Mesendoderm (in vitro differentiated cells): Measurements from ENCODE around the gene RTF2.

Source experiments
- DNase-seq: peaks from one replicate; pipeline ENCODE4 v3.0.0; 2013
- H2AK5ac ChIP-seq: 2 replicates; pipeline ENCODE4 v1.6.1; 2013; ENCODE audit warnings: low read length, inconsistent platforms
- H2BK120ac ChIP-seq: 2 replicates; pipeline ENCODE4 v1.6.1; 2013; ENCODE audit warnings: low read depth, mild to moderate bottlenecking, low read length, moderate library complexity, mixed read lengths
- H2BK15ac ChIP-seq: replicated peaks from 2 replicates; pipeline ENCODE4 v1.6.1; 2013; ENCODE audit warnings: low read depth, mild to moderate bottlenecking, moderate library complexity
- H2BK5ac ChIP-seq: 2 replicates; pipeline ENCODE4 v1.6.1; 2013; ENCODE audit warnings: low read length, inconsistent platforms
- H3K18ac ChIP-seq: 2 replicates; pipeline ENCODE4 v1.6.1; 2013; ENCODE audit warnings: mild to moderate bottlenecking, low read length, mixed read lengths
- H3K23ac ChIP-seq: one replicate; pipeline ENCODE4 v1.6.1; 2013; ENCODE audit warnings: low read length
- H3K27ac ChIP-seq: 2 replicates; pipeline ENCODE4 v1.5.1; 2013; ENCODE audit warnings: low read depth, mild to moderate bottlenecking, inconsistent platforms, low read length, moderate library complexity
- H3K27me3 ChIP-seq: 2 replicates; pipeline ENCODE4 v1.6.1; 2013; ENCODE audit warnings: low read length, control low read depth, mild to moderate bottlenecking, inconsistent platforms; ENCODE audit not compliant: insufficient read depth, poor library complexity
- H3K36me3 ChIP-seq: 2 replicates; pipeline ENCODE4 v1.6.1; 2013; ENCODE audit warnings: low read length, inconsistent platforms; ENCODE audit not compliant: control insufficient read depth, insufficient read depth
- H3K4ac ChIP-seq: one replicate; pipeline ENCODE4 v1.6.1; 2013; ENCODE audit warnings: low read depth, mild to moderate bottlenecking, low read length, moderate library complexity
- H3K4me1 ChIP-seq: 2 replicates; pipeline ENCODE4 v1.6.1; 2013; ENCODE audit warnings: low read depth, low read length, inconsistent platforms; ENCODE audit not compliant: control insufficient read depth
- H3K4me2 ChIP-seq: 2 replicates; pipeline ENCODE4 v1.6.1; 2013; ENCODE audit warnings: low read length
- H3K4me3 ChIP-seq: 2 replicates; pipeline ENCODE4 v1.5.1; 2013; ENCODE audit warnings: mild to moderate bottlenecking, low read length
- H3K56ac ChIP-seq: one replicate; pipeline ENCODE4 v1.6.1; 2013; ENCODE audit warnings: low read length
- H3K79me1 ChIP-seq: 2 replicates; pipeline ENCODE4 v1.6.1; 2013; ENCODE audit warnings: low read length, inconsistent platforms
- H3K79me2 ChIP-seq: 2 replicates; pipeline ENCODE4 v1.6.1; 2013; ENCODE audit warnings: mild to moderate bottlenecking, low read length; ENCODE audit not compliant: control insufficient read depth, insufficient read depth
- H3K9ac ChIP-seq: 2 replicates; pipeline ENCODE4 v1.6.1; 2013; ENCODE audit warnings: low read length, inconsistent platforms
- H4K5ac ChIP-seq: one replicate; pipeline ENCODE4 v1.6.1; 2013; ENCODE audit warnings: low read length
- H4K8ac ChIP-seq: one replicate; pipeline ENCODE4 v1.6.1; 2013; ENCODE audit warnings: low read depth, mild to moderate bottlenecking, control low read depth, low read length, moderate library complexity
- WGBS: extraction: QIAGEN DNeasy Blood & Tissue Kit; methylation state at CpG from one replicate; pipeline ENCODE4 v1.1.7; 2013; ENCODE audit warnings: low lambda C conversion rate, missing lambda C conversion rate; ENCODE audit not compliant: insufficient coverage; ENCODE audit errors: extremely low coverage; 5-methylcytosine and 5-hydroxymethylcytosine counted together

RTF2 gene

DNA sequence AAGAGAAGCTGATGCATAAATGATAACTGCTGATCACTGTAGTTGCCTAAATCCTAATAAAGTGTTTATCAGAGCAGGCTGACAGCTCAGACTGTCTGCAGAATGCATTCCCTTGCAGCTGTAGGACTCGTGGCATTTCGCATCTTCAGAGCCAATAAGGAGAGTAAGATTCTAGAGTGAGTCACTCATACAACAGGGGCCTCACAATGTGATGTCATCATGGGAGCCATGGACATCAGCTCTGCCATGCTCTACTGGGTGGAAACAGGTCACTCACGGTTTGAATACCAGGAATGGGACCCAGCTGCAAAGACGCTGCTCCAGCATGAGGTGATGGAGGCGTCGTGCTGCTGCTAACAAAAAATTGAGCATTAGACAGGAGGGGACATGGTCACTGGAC, 72.0 kb downstream of the RTF2 start:
- Histone ChIP-seq H3K56ac (no peak overlapping the region), H4K8ac (no peak overlapping the region), H3K79me1 (no peaks in the 10 kb centered on the region), H3K36me3 (no peaks in the 10 kb centered on the region), H3K4me2 (no peak overlapping the region), H3K9ac (no peak overlapping the region), H3K27me3 (no peaks in the 10 kb centered on the region), H3K18ac (no peak overlapping the region), H3K79me2 (no peaks in the 10 kb centered on the region), H2BK5ac (no peak overlapping the region), H3K23ac (no peak overlapping the region), H3K4me1 (no peaks in the 10 kb centered on the region), H2AK5ac (no peak overlapping the region), H3K4me3 (no peak overlapping the region), H2BK120ac (no peak overlapping the region), H2BK15ac (no peak overlapping the region), H3K4ac (no peak overlapping the region), H4K5ac (no peak overlapping the region), H3K27ac (no peak overlapping the region)
- no peak for DNase-seq
- WGBS = no CpG with 5 or more reads among the region's 6 CpGs

DNA sequence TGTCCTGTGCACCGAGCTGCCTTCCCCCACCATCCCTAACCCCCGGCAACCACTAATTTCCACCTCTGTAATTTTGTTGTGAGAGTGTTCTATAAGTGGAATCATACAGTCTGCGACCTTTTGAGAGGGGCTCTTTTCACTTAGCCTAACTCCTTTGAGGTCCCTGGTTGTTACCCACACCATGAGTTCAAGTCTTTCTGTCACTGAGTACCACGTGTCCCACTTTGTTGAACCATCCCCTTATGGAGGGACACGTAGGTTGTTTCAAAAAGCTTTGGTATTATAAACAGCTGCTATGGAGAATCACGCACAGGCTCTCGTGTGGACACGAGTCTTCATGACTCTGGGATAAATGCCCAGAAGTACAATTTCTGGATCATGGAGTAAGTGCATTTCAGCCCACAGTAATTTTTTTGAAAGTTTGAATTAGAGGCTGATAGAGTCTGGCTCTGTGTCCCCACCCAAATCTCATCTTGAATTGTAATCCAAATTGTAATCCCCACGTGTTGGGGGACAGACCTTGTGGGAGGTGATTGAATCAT, 74.1 kb downstream of the RTF2 start:
- WGBS = no CpG with 5 or more reads among the region's 9 CpGs
- H3K4me2 ChIP-seq = no peak overlapping the region
- H3K79me1 ChIP-seq = no peaks in the 10 kb centered on the region
- no peak overlapping the region for H3K27ac ChIP-seq
- H3K23ac ChIP-seq = no peak overlapping the region
- H3K18ac ChIP-seq = no peak overlapping the region
- H3K9ac ChIP-seq = no peak overlapping the region
- no peak overlapping the region for H3K4ac ChIP-seq
- no peak overlapping the region for H3K4me3 ChIP-seq
- no peaks in the 10 kb centered on the region for H3K36me3 ChIP-seq
- no peak overlapping the region for H3K56ac ChIP-seq
- H4K5ac ChIP-seq = no peak overlapping the region
- no peak for DNase-seq
- H2AK5ac ChIP-seq = no peak overlapping the region
- no peak overlapping the region for H2BK5ac ChIP-seq
- no peak overlapping the region for H4K8ac ChIP-seq
- no peak overlapping the region for H2BK120ac ChIP-seq
- H3K4me1 ChIP-seq = no peaks in the 10 kb centered on the region
- H2BK15ac ChIP-seq = no peak overlapping the region
- H3K79me2 ChIP-seq = no peaks in the 10 kb centered on the region
- no peaks in the 10 kb centered on the region for H3K27me3 ChIP-seq

DNA sequence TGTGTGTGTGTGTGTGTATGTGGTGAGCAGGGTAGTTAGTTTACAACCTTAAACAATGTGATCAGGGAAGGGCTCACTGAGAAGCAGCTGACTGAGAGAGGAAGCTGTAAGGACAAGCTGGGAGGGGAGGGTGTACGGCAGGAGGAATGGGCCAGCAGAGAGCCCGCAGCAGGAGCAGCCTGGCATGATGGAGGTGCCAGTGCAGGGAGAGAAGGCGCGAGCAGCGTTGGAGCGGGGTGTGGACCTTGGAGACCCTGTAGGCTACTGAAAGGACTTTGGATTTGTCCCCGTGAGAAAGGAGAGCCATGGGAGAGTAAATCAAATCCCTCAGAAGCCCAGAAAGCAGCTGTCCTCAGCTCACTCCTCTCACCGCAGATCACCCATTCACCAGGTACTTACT, 83.1 kb downstream of the RTF2 start:
- H2AK5ac ChIP-seq = no peak overlapping the region
- H3K27ac ChIP-seq = no peak overlapping the region
- H4K5ac ChIP-seq = no peak overlapping the region
- no peaks in the 10 kb centered on the region for H3K79me2 ChIP-seq
- H3K4ac ChIP-seq = no peak overlapping the region
- no peak overlapping the region for H3K56ac ChIP-seq
- no CpG with 5 or more reads among the region's 8 CpGs for WGBS
- no peaks in the 10 kb centered on the region for H3K36me3 ChIP-seq
- no peak overlapping the region for H3K9ac ChIP-seq
- H3K18ac ChIP-seq = no peak overlapping the region
- H3K4me1 ChIP-seq = no peaks in the 10 kb centered on the region
- H2BK5ac ChIP-seq = no peak overlapping the region
- no peak overlapping the region for H4K8ac ChIP-seq
- H3K4me3 ChIP-seq = no peak overlapping the region
- no peaks in the 10 kb centered on the region for H3K27me3 ChIP-seq
- no peak overlapping the region for H3K4me2 ChIP-seq
- no peak overlapping the region for H2BK120ac ChIP-seq
- no peak overlapping the region for H2BK15ac ChIP-seq
- no peak for DNase-seq
- peak overlapping the region; percentile 24 for H3K23ac ChIP-seq
- H3K79me1 ChIP-seq = no peaks in the 10 kb centered on the region

DNA sequence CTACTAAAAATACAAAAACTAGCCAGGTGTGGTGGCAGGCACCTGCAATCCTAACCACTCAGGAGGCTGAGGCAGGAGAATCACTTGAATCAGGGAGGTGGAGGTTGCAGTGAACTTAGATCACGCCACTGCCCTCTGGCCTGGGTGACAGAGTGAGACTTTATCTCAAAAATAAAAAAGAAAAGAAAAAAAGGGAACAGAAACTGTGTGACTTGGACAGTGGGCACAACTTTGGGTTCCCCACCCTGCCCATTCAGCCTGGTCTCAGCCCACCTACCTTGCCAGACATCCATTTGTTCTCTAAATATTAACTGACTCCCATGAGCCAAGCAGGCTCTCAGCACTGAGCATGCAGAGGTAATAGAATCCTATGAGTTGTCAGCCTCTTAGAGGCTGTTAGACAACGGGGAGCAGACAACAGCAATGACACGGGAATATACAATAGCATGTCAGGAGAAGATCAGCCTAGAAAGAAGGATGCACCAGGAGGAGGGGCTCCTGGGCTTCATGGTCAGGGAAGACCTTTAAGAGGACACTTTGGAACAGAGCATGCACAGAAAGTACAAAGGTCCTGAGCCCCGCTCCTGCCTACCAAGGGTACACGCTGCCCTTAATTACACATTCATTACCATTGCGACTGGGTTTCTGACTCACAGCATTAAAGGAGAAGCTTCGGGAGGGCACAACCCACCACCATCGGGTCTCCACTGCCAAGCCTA, 84.6 kb downstream of the RTF2 start:
- H3K4me1 ChIP-seq = no peaks in the 10 kb centered on the region

DNA sequence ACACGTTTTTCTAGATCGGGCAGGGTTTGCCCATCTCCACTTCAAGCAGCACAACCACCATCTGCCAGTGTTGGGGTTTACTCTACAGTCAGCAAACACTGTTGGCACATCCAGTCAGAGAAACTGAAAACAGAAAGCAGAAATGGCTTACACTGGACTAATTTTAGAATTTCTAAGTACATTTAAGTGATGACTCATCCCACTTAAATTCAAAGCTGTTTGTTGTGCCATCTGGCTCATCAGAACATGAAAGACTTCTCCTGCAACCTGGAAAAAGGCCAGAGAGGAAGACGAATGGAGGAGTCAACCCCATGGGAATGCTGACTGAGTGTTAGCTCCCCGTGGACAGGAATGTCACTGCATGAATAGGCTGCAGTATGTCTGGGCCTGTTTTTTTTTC, 86.4 kb downstream of the RTF2 start:
- Histone ChIP-seq H3K4me3 (no peak overlapping the region), H3K79me1 (no peaks in the 10 kb centered on the region), H3K4me1 (no peaks in the 10 kb centered on the region), H2BK15ac (no peak overlapping the region), H3K27me3 (no peaks in the 10 kb centered on the region), H4K8ac (no peak overlapping the region), H3K18ac (no peak overlapping the region), H3K4me2 (no peak overlapping the region), H2BK120ac (no peak overlapping the region), H3K56ac (no peak overlapping the region), H2BK5ac (no peak overlapping the region), H4K5ac (no peak overlapping the region), H3K9ac (no peak overlapping the region), H3K27ac (no peak overlapping the region), H3K4ac (no peak overlapping the region), H3K79me2 (no peaks in the 10 kb centered on the region), H2AK5ac (no peak overlapping the region), H3K23ac (no peak overlapping the region), H3K36me3 (no peaks in the 10 kb centered on the region)
- no CpG with 5 or more reads among the region's 4 CpGs for WGBS
- peak; percentile 64 for DNase-seq

More for the DNA sequence above, 84.6 kb downstream of the RTF2 start:
- Histone ChIP-seq H2BK5ac (no peak overlapping the region), H3K79me2 (no peaks in the 10 kb centered on the region), H3K18ac (no peak overlapping the region), H3K36me3 (no peaks in the 10 kb centered on the region), H3K27ac (no peak overlapping the region), H3K4me3 (no peak overlapping the region), H3K79me1 (no peaks in the 10 kb centered on the region), H4K8ac (no peak overlapping the region), H3K9ac (no peak overlapping the region), H3K4ac (no peak overlapping the region), H4K5ac (no peak overlapping the region), H2BK120ac (no peak overlapping the region), H3K4me2 (no peak overlapping the region), H3K23ac (no peak overlapping the region), H2AK5ac (no peak overlapping the region), H3K56ac (no peak overlapping the region), H2BK15ac (no peak overlapping the region), H3K27me3 (no peaks in the 10 kb centered on the region)
- no peak for DNase-seq
- WGBS = no CpG with 5 or more reads among the region's 8 CpGs

DNA sequence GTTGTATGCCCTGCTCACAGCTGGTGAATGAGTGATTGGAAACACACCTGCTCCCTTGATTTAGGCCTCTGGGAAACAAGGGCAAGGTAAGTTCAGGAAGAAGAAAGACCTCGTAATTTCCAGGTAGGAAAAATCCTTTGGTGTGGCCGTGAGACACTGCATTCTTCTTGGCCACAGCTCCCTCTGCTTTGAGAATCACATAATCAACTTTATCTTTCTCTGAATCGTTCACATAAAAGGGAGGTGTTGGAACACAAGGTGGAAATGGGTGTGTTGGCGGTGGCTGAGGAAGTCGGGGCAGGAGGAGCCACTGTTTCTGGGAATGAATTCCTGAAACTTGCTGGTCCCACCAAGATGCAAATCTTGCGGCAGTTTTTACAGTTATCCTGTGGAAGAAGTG, 90.5 kb downstream of the RTF2 start:
- H3K79me1 ChIP-seq = no peaks in the 10 kb centered on the region
- no peak overlapping the region for H3K56ac ChIP-seq
- H2AK5ac ChIP-seq = no peak overlapping the region
- H3K9ac ChIP-seq = no peak overlapping the region
- no peak overlapping the region for H3K4me3 ChIP-seq
- H3K4me2 ChIP-seq = no peak overlapping the region
- H3K27ac ChIP-seq = no peak overlapping the region
- no peaks in the 10 kb centered on the region for H3K79me2 ChIP-seq
- H3K4ac ChIP-seq = no peak overlapping the region
- H2BK15ac ChIP-seq = no peak overlapping the region
- H2BK120ac ChIP-seq = no peak overlapping the region
- no peak overlapping the region for H3K18ac ChIP-seq
- no CpG with 5 or more reads among the region's 6 CpGs for WGBS
- H3K4me1 ChIP-seq = no peaks in the 10 kb centered on the region
- DNase-seq = no peak
- no peaks in the 10 kb centered on the region for H3K36me3 ChIP-seq
- no peak overlapping the region for H4K5ac ChIP-seq
- no peaks in the 10 kb centered on the region for H3K27me3 ChIP-seq
- no peak overlapping the region for H2BK5ac ChIP-seq
- H3K23ac ChIP-seq = no peak overlapping the region
- H4K8ac ChIP-seq = no peak overlapping the region
